GM10266 (cell line): Measurements from ENCODE around the gene OR10Z1.

Source experiments
- DNase-seq: peaks from one replicate; pipeline ENCODE4 v3.0.0; 2012; ENCODE audit errors: extremely low spot score
- TF ChIP-seq, protein P1 (sequence below): IDR thresholded peaks from 2 replicates; pipeline ENCODE4 v1.5.1; 2012; ENCODE audit warnings: mild to moderate bottlenecking, low read depth; ENCODE audit not compliant: control insufficient read depth, insufficient read depth; ENCODE audit errors: missing control alignments

OR10Z1 gene

DNA sequence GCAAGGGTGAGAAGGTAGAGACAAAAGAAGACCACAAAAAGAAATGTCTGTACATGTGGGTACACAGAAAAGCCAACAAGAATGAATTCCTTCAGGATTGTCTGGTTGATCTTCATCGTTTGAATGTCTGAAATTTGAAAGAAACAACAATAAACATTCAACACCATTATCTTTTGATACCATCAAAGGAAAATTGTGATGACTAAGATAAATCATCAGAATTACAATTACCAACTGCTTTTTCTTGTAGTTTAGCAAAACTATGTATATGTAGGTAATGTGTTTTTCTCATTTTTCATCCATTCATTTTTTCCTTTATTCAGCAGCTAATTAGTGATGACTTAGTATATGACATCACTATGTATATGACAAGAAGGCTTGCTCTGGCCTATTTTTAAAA lies 25.3 kb upstream of the OR10Z1 start, which contains the start of gene OR10X1:
OR10X1 (minus strand) TSS at position 167 of the 400 bp plus-strand sequence; CDS start at position 167, 0 bp downstream.
- TF ChIP-seq, protein P1, sequence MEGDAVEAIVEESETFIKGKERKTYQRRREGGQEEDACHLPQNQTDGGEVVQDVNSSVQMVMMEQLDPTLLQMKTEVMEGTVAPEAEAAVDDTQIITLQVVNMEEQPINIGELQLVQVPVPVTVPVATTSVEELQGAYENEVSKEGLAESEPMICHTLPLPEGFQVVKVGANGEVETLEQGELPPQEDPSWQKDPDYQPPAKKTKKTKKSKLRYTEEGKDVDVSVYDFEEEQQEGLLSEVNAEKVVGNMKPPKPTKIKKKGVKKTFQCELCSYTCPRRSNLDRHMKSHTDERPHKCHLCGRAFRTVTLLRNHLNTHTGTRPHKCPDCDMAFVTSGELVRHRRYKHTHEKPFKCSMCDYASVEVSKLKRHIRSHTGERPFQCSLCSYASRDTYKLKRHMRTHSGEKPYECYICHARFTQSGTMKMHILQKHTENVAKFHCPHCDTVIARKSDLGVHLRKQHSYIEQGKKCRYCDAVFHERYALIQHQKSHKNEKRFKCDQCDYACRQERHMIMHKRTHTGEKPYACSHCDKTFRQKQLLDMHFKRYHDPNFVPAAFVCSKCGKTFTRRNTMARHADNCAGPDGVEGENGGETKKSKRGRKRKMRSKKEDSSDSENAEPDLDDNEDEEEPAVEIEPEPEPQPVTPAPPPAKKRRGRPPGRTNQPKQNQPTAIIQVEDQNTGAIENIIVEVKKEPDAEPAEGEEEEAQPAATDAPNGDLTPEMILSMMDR: no peak
- DNase-seq: no peak

DNA sequence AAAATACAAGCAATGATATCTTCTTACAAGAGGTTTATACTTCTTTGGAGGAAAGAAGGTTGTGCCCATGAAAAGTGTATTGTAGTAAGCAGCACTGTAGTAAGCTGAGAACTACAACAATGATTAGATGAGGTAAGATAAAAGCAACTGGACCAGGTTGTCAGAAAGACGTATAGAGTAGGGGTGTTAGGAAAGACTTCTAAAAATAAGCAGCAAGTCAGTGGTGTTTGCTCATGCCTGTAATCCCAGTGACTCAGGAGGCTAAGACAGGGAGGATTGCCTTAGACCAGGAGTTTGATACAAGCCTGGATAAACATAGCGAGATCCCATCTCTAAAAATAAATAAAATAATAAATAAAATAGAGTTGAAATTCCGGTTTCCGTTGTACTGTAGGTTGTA lies 21.1 kb upstream of the OR10Z1 start:
- no peak for DNase-seq
- TF ChIP-seq, protein P1: no peak

DNA sequence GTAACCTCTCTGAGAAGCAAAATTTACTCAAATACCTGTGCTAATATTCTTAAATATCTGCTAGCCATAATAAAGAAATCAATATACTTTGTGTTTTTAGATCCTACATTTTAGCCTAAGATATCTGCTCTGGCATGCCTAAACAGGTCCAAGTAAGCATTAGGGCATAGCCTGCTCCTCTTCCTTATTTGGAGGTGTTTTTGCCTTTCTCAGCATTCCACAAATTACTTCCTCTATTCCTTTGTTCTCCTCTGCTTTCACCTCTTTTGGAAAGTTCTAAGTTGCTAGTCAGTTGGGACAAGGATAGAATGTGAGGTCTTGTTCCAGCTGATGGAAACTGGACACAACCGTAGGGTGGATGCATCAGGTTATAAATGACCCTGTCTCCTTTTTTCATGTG lies 18.1 kb upstream of the OR10Z1 start:
- TF ChIP-seq, protein P1: no peak
- DNase-seq: no peak

DNA sequence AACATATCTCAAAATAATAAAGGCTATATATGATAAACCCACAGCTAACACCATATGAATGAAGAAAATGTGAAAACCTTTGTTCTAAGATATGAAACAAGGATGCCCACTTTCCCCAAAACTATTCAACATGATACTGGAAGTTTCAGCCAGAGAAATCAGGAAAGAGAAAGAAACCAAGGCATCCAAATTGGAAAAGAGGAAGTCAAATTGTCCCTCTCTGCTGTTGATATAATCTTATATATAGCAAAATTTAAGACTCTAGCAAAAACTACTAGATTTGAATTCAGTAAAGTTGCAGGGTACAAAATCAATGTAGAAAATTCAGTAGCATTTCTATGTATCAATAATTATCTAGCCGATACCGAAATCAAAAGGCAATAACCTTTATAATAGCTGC lies 4.3 kb upstream of the OR10Z1 start:
- TF ChIP-seq, protein P1: no peak
- DNase-seq: no peak

DNA sequence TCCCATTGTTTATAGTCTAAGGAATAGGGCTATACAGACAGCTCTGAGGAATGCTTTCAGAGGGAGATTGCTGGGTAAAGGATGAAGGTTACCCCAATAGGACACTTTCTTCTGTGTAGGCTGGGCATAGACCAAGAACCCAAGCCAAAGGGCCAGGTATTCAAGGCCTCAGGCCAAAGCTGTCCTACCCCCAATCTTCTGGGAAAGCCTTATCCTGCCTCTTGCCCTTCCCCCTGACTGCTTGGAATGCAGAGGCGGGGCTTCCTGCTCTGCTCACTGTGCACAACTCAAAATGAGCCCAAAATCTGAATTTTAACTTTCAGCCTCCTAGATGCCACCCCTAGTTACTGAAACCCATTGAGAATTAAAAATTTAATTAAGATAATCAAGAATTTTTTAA lies 2.2 kb downstream of the OR10Z1 start:
- no peak for DNase-seq
- TF ChIP-seq, protein P1: no peak

DNA sequence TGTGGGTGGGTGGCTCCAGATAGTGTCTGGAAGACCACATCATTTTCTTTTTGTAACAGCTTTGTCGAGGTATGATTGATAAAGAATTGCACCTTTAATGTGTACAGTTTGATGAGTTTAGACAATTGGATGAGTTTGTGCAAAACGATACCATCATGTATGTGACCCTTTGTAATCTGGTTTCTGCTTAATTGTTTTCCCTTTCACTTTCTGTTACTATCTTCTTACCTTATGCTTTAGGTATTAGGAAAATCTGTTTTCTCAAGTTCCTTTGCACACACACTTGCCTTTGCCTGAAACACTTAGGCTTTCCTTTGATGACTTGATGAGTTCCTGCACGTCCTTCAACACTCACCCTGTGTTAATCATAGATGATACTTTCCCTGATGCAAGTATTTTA lies 6.8 kb downstream of the OR10Z1 start:
- TF ChIP-seq, protein P1: no peak

DNA sequence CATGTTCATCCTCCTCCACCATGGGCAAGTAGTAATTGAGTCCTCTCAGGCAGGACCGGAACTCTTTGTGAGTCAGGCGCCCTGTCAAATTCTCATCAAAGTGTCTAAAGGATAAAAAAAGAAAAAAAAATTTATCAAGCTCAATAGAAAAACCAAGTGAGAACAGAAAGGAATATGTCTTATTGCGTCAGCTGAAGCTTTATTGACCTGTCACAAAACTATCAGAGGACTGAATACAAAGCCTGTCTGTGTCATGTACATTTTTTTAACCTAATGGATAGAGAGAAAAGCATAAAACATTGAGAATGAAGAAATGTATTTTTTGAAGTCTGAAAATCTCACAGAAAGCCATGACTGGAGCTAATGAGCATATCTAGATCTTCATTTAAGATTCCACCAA lies 8.7 kb downstream of the OR10Z1 start:
- DNase-seq: no peak
- TF ChIP-seq, protein P1: no peak

More for the DNA sequence above, 6.8 kb downstream of the OR10Z1 start:
- no peak for DNase-seq

DNA sequence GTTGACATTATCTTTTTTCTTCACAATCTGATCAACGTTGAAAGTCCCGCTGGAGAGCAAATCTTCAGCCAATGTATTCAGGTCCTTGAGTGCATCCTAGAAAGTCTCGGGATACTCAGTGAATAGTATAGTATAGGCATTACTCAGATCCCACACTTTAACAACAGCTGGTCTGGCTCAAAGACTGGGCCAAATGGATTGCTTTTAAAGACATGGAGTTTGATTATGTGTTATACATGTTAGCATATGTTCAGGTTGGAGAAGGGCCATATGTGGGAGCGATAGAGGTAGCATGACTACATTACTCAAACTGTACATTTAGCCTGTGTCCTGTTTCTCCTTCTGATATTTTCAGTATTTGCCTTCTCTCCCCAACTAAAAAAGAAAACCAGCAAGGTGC lies 33.1 kb downstream of the OR10Z1 start:
- TF ChIP-seq, protein P1: no peak
- no peak for DNase-seq
